Measurements from ENCODE around the gene LRIT2.

- TF ChIP-seq CTCF (conservative IDR thresholded peaks at IDR 0.05) (no peak), EZH2 (IDR thresholded peaks at IDR 0.05; ENCODE audit: low read depth) (no peak)
Measured at GRCh38 chr10:84226616-84227015, 1.3 kb upstream of the LRIT2 start.

All from PC-9 (cell line).